OCI-LY3 (cell line): Measurements from ENCODE around the gene CDC42EP2.

Experiments used
- EZH2phosphoT487 ChIP-seq: fragments of 200-600 bp; shearing (Covaris generic); IDR thresholded peaks from 2 replicates; pipeline ENCODE4 v1.6.1; 2018; ENCODE audit warnings: antibody characterized with exemption, mixed run types, low read depth
- TF ChIP-seq, protein P1 (sequence below): fragments of 200-600, 300-600 bp; sonication (generic); IDR thresholded peaks from 2 replicates; pipeline ENCODE4 v1.5.1; 2014; ENCODE audit warnings: antibody characterized with exemption, low read length, low read depth

DNA sequence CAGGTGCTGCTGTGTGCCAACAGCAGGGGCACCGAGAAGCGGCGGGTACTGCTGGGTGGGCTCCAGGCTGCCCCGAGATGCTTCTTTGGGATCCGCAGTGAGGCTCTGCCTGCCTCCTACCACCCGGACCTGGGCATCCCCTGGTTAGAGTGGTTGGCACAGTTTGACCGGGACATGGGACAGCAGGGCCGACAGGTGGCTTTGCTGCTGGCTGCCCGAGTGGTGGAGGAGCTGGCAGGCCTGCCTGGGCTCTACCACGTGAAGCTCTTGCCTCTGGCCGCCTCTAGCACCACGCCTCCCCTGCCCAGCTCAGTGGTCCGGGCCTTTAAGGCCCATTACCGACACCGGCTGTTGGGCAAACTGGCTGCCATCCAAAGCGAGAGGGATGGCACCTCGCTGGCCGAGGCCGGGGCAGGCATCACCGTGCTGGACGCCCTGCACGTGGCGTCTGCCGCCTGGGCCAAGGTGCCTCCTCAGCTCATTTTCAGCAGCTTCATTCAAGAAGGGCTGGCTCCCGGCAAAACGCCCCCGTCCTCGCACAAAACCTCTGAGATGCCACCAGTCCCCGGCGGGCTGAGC, 41.8 kb downstream of the CDC42EP2 start:
- TF ChIP-seq, protein P1, sequence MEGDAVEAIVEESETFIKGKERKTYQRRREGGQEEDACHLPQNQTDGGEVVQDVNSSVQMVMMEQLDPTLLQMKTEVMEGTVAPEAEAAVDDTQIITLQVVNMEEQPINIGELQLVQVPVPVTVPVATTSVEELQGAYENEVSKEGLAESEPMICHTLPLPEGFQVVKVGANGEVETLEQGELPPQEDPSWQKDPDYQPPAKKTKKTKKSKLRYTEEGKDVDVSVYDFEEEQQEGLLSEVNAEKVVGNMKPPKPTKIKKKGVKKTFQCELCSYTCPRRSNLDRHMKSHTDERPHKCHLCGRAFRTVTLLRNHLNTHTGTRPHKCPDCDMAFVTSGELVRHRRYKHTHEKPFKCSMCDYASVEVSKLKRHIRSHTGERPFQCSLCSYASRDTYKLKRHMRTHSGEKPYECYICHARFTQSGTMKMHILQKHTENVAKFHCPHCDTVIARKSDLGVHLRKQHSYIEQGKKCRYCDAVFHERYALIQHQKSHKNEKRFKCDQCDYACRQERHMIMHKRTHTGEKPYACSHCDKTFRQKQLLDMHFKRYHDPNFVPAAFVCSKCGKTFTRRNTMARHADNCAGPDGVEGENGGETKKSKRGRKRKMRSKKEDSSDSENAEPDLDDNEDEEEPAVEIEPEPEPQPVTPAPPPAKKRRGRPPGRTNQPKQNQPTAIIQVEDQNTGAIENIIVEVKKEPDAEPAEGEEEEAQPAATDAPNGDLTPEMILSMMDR = no peak
- no peak for TF ChIP-seq EZH2phosphoT487
